HUES64 (cell line): ENCODE results near the gene FGD1. TPM values are rescaled to one million over a fixed set of nuclear protein-coding genes. Genes with fewer than 3 reads are reported as not detected.
"Not testable (repeated sequence)": the region's sequence is repeated elsewhere in the genome, so short reads cannot be mapped to it uniquely, and the experiment has no call there.

ENCODE experiments used
- H3K27ac ChIP-seq: 2 replicates; pipeline ENCODE4 v1.7.0; 2013; ENCODE audit warnings: low read depth, low read length, inconsistent platforms
- H3K27me3 ChIP-seq: 2 replicates; pipeline ENCODE4 v1.6.1; 2013; ENCODE audit warnings: mild to moderate bottlenecking, low read length; ENCODE audit not compliant: insufficient read depth
- H3K36me3 ChIP-seq: 2 replicates; pipeline ENCODE4 v1.6.1; 2013; ENCODE audit warnings: mild to moderate bottlenecking, low read length; ENCODE audit not compliant: insufficient read depth
- H3K4me1 ChIP-seq: 2 replicates; pipeline ENCODE4 v1.6.1; 2013; ENCODE audit warnings: mild to moderate bottlenecking, low read length, moderate library complexity; ENCODE audit not compliant: insufficient read depth
- H3K4me3 ChIP-seq: 2 replicates; pipeline ENCODE4 v1.5.1; 2013; ENCODE audit warnings: mild to moderate bottlenecking, low read length, moderate library complexity
- H3K9ac ChIP-seq: 2 replicates; pipeline ENCODE4 v1.6.1; 2013; ENCODE audit warnings: mild to moderate bottlenecking, low read depth, low read length
- H3K9me3 ChIP-seq: 2 replicates; pipeline ENCODE4 v1.6.1; 2013; ENCODE audit warnings: low read depth, low read length; ENCODE audit not compliant: insufficient read depth
- WGBS: fragments of 150-250, 120-280 bp; methylation state at CpG from one replicate; pipeline ENCODE4 v1.1.7; 2013; ENCODE audit warnings: missing lambda C conversion rate; 5-methylcytosine and 5-hydroxymethylcytosine counted together
- polyA plus RNA-seq, 2 experiments: library from polyadenylated mRNA; stranded (reverse); fragments of 50-300 nt; gene quantifications; one replicate each; pipeline ENCODE4 v1.2.3, GENCODE V29; 2013

FGD1 gene
- polyA plus RNA-seq (2013, experiment 1 of 2): 14.4 TPM
- polyA plus RNA-seq (2013, experiment 2 of 2): 16.8 TPM

DNA sequence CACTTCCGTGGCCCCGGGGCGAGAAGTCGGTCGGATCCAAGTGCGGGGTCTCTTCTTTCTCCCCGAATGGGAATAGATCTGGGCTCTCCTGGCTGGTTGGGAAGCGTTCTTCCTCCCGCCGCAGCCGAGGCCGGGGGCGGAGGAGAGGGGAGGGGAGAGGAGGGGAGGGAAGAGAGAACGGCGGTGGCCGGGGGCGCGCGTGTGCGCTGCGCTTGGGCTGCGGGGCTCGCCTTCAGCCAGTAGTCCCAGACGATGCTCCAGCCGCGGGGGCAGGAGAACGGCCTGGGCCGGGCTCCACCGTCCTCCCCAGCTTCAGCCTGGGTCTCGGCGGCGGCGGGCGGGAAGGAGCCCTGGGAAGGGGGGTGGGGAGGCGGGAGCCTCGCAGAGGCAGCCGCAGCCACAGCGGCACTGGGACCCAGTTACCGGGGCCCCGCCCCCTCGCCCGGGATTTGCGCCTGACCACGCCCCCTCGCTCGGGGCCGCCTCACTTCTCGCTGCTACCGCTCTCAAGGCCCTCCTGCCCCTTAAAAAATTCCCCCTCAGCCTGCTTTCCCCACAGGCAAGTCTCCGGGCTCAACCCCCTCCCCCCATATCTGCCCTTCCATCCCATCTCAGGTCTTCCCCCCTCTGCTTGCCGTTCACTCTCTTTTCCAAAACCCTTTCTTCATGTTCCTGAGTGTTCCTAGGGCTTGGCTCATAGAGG is at the start of gene FGD1:
TSS of gene FGD1 (minus strand) at position 421 of the 703 bp plus-strand sequence. CDS start 802 bp downstream, outside the sequence.
- peak within 1 kb of the TSS; percentile 79 for H3K4me3 ChIP-seq
- H3K9ac ChIP-seq: peak within 1 kb of the TSS; percentile 76
- peaks cover 14% of the 10 kb centered on the region; the same call in 1 of the 2 replicates for H3K4me1 ChIP-seq
- WGBS: under 1% methylated on average over 42 of the region's 51 CpGs
- no peaks in the 10 kb centered on the region for H3K9me3 ChIP-seq
- peak within 1 kb of the TSS; percentile 74; the same call in 1 of the 2 replicates for H3K27ac ChIP-seq
- H3K27me3 ChIP-seq: no peaks in the 10 kb centered on the region
- no peaks in the 10 kb centered on the region for H3K36me3 ChIP-seq

DNA sequence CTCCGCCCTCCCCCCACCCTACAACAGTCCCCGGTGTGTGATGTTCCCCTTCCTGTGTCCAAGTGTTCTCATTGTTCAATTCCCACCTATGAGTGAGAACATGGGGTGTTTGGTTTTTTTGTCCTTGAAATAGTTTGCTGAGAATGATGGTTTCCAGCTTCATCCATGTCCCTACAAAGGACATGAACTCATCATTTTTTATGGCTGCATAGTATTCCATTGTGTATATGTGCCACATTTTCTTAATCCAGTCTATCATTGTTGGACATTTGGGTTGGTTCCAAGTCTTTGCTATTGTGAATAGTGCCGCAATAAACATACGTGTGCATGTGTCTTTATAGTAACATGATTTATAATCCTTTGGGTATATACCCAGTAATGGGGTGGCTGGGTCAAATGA is 46.2 kb upstream of the FGD1 start:
- H3K4me3 ChIP-seq, H3K9ac ChIP-seq, H3K27ac ChIP-seq, H3K27me3 ChIP-seq, H3K4me1 ChIP-seq, H3K9me3 ChIP-seq: not testable (repeated sequence)
- H3K36me3 ChIP-seq: peaks cover 85% of the 10 kb centered on the region
- WGBS: no CpG with 5 or more reads among the region's 4 CpGs

- H3K9ac ChIP-seq: no peak overlapping the region
- peaks cover 79% of the 10 kb centered on the region for H3K36me3 ChIP-seq
- no peaks in the 10 kb centered on the region for H3K27me3 ChIP-seq
- H3K4me1 ChIP-seq: no peaks in the 10 kb centered on the region
- H3K27ac ChIP-seq: no peak overlapping the region
- 82% methylated on average over 4 of the region's 4 CpGs for WGBS
- H3K4me3 ChIP-seq: no peak overlapping the region
- H3K9me3 ChIP-seq: no peaks in the 10 kb centered on the region
These were observed 44.3 kb upstream of the FGD1 start for GRCh38 chrX:54540289-54540688.

DNA sequence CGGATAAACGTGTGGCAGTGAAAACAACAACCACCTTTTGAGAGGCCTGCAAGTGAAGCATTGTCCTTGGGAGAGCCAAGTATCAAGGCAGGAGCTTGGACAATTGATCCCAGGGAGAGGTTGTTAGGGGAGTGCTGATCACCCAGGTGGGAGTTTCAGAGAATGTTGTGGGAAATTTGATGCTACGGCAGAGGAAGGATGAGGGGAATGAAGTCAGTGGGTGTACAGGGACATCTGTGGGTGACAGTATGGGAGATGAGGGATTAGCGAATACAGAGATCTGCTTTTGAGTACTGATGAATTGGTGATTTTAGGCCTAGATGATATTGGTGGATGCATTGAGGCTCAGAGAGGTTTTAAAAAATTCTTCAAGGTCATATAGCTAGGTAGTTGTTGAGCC is 38.2 kb upstream of the FGD1 start:
- Histone ChIP-seq H3K9me3 (no peaks in the 10 kb centered on the region), H3K4me3 (no peak overlapping the region), H3K9ac (no peak overlapping the region), H3K27ac (no peak overlapping the region), H3K36me3 (peaks cover 62% of the 10 kb centered on the region), H3K27me3 (no peaks in the 10 kb centered on the region), H3K4me1 (peaks cover 3% of the 10 kb centered on the region; the same call in 1 of the 2 replicates)
- 88% methylated on average over 4 of the region's 4 CpGs for WGBS

DNA sequence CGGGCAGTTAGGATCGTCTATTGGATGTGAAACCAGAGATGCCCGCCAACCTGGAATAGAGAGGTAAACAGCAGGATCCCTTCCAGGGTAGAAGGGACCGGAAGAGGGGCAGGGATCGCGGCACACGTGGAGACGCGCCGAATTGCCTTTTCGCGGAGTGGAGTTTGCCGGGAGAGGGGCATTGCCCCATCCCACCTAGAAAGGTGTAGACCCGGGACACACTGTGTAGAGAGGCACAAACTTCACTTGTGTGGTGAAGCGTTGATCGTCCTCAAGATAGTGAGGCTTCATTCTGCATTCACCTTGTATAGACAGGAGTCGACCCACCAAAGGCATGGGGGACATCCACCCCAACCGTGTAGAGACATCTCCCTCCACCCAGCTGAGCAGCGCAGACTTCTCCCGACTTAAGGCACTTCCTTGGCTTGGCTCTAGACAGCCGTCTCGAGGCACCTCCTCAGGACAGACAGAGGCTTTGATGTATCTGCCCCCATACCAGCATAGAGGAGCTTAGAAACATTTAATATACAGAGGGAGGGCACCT is 34.4 kb upstream of the FGD1 start:
- Histone ChIP-seq H3K27me3 (no peaks in the 10 kb centered on the region), H3K36me3 (peaks cover 34% of the 10 kb centered on the region), H3K4me1 (peaks cover 8% of the 10 kb centered on the region; the same call in 1 of the 2 replicates), H3K4me3 (peak overlapping the region; percentile 100), H3K9ac (peak overlapping the region; percentile 98), H3K27ac (peak overlapping the region; percentile 93), H3K9me3 (no peaks in the 10 kb centered on the region)
- 2% methylated on average over 22 of the region's 22 CpGs for WGBS

GRCh38 chrX:54529552-54530356 is 33.7 kb upstream of the FGD1 start, which contains the start of gene GNL3L:
Gene GNL3L (plus strand): TSS chrX:54530219. CDS start chrX:54532567, 2,348 bp downstream.
- Histone ChIP-seq H3K27me3 (no peaks in the 10 kb centered on the region), H3K9ac (peak within 1 kb of the TSS; percentile 98), H3K27ac (peak within 1 kb of the TSS; percentile 93), H3K4me3 (peak within 1 kb of the TSS; percentile 100), H3K4me1 (peaks cover 8% of the 10 kb centered on the region; the same call in 1 of the 2 replicates), H3K36me3 (peaks cover 33% of the 10 kb centered on the region), H3K9me3 (no peaks in the 10 kb centered on the region)
- 5% methylated on average over 39 of the region's 51 CpGs for WGBS

- Histone ChIP-seq H3K9ac (peak overlapping the region; percentile 93), H3K4me1 (peaks cover 8% of the 10 kb centered on the region; the same call in 1 of the 2 replicates), H3K4me3 (peak overlapping the region; percentile 100), H3K27me3 (no peaks in the 10 kb centered on the region), H3K36me3 (peaks cover 27% of the 10 kb centered on the region), H3K27ac (peak overlapping the region; percentile 91; the same call in 1 of the 2 replicates), H3K9me3 (no peaks in the 10 kb centered on the region)
- WGBS: 20% methylated on average over 1 of the region's 3 CpGs
These were observed 33.1 kb upstream of the FGD1 start for GRCh38 chrX:54529151-54529550.

GRCh38 chrX:54509400-54509799 is 13.4 kb upstream of the FGD1 start:
- Histone ChIP-seq H3K9ac (no peak overlapping the region), H3K4me1 (no peaks in the 10 kb centered on the region), H3K9me3 (no peaks in the 10 kb centered on the region), H3K4me3 (no peak overlapping the region), H3K36me3 (no peaks in the 10 kb centered on the region), H3K27me3 (no peaks in the 10 kb centered on the region), H3K27ac (no peak overlapping the region)
- 54% methylated on average over 4 of the region's 4 CpGs for whole genome bisulfite sequencing

- no peak overlapping the region for H3K4me3 ChIP-seq
- no peaks in the 10 kb centered on the region for H3K36me3 ChIP-seq
- H3K27ac ChIP-seq: no peak overlapping the region
- H3K27me3 ChIP-seq: no peaks in the 10 kb centered on the region
- no peaks in the 10 kb centered on the region for H3K9me3 ChIP-seq
- WGBS: 77% methylated on average over 6 of the region's 6 CpGs
- peaks cover 14% of the 10 kb centered on the region; the same call in 1 of the 2 replicates for H3K4me1 ChIP-seq
- H3K9ac ChIP-seq: no peak overlapping the region
These were observed 902 bp upstream of the FGD1 start for GRCh38 chrX:54496936-54497335.

DNA sequence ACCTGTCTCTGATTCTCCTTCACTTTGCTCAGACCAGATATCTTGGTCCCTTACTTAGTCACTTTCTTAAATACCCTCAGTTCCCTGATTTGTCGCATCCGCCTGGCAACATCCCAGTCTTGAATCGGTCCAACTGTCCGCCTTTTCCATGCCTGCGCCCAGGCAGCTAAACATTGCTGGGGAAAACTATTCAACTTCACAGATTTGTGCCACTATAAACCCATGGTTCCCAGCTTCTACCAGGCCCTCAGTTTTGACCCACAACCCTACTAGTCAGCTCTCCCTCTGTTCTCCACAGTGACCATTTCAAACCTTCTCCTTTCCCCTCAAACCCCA is 451 bp upstream of the FGD1 start:
- Histone ChIP-seq H3K4me3 (peak overlapping the region; percentile 79), H3K4me1 (peaks cover 14% of the 10 kb centered on the region; the same call in 1 of the 2 replicates), H3K9ac (peak overlapping the region; percentile 50; the same call in 1 of the 2 replicates), H3K9me3 (no peaks in the 10 kb centered on the region), H3K27me3 (no peaks in the 10 kb centered on the region), H3K27ac (peak overlapping the region; percentile 30; the same call in 1 of the 2 replicates), H3K36me3 (no peaks in the 10 kb centered on the region)
- 65% methylated on average over 5 of the region's 5 CpGs for WGBS
